22Rv1 (cell line): ENCODE results near the gene PSD2.

Experiments
- H3K27ac ChIP-seq: fragments of 450-650 bp; 2 replicates; pipeline ENCODE4 v1.5.1; 2017
- CTCF ChIP-seq: fragments of 450-650 bp; IDR thresholded peaks from 2 replicates; pipeline ENCODE4 v1.5.1; 2017; ENCODE audit warnings: mild to moderate bottlenecking
- ZFX ChIP-seq: fragments of 450-650 bp; IDR thresholded peaks from 2 replicates; pipeline ENCODE4 v1.6.1; 2017; ENCODE audit warnings: antibody characterized with exemption, borderline replicate concordance

The PSD2 gene

GRCh38 chr5:139849501-139849900, 53.9 kb downstream of the PSD2 start:
- no peak for TF ChIP-seq CTCF

DNA sequence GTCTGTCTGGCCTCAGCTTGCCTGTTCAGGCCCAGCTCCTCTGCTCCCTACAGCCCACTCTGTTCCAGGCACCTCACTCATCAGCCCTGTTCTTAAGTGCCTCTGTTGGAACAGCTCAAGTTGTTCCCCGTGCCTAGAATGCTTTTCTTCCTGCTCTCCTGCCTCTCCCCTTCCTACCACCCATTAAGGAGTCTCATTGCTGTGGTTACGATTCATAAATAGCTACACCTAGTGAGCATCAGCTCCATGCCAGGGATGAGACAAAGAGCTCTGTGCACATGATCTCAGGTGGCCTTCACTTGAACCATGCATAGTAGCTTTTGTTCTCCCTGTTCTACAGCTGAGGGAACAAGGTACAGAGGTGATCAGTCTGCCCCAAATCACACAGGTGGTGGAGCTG, 54.3 kb downstream of the PSD2 start:
- TF ChIP-seq CTCF (no peak), ZFX (no peak)
- no peak overlapping the region for H3K27ac ChIP-seq

More at GRCh38 chr5:139849501-139849900, 53.9 kb downstream of the PSD2 start:
- no peak overlapping the region for H3K27ac ChIP-seq

- TF ChIP-seq ZFX, result no peak
- TF ChIP-seq CTCF, result no peak
- no peak overlapping the region for H3K27ac ChIP-seq
Observed at GRCh38 chr5:139850423-139851016, 54.9 kb downstream of the PSD2 start.

DNA sequence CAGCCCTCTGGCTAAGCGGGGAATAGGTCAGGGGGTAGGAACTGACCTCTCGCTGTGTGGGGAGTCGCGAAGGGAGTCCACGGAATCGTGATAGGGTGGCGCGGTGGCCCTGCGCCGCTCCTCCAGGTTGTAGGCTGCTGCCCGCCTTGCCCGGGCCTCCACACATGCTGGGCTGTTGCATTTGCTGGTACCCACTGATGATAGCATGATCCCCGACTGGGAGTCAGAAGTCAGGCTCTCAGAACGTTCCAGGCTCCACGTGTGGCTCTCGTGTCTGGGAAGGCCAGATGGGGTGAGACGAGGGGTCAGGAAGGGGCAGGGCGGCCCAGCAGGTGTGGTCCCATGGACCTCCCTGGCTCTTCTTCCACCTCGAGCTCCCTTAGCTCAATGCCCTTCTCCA, 56.0 kb downstream of the PSD2 start:
- TF ChIP-seq ZFX (no peak), CTCF (no peak)
- H3K27ac ChIP-seq, result no peak overlapping the region

DNA sequence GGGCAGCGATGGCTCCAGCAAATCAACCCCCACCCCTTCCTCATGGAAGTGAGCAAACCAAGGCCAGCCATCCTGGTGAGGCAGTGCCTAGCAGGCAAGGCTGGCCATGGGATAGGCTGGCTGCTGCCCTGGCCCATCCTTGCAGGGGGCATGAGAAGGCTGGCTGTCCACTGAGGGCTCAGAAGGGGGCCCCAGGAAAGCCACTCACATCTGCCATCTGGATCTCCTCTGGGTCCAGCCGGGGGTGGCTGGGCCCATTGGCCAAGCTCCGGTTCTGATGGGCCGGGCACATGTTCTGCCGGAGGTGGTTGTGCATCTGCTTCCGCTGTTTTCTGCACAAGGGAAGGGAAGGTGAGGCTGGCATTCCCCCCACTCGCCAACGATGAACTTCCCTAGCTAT, 57.1 kb downstream of the PSD2 start:
- TF ChIP-seq CTCF (no peak), ZFX (no peak)
- H3K27ac ChIP-seq, result no peak overlapping the region

DNA sequence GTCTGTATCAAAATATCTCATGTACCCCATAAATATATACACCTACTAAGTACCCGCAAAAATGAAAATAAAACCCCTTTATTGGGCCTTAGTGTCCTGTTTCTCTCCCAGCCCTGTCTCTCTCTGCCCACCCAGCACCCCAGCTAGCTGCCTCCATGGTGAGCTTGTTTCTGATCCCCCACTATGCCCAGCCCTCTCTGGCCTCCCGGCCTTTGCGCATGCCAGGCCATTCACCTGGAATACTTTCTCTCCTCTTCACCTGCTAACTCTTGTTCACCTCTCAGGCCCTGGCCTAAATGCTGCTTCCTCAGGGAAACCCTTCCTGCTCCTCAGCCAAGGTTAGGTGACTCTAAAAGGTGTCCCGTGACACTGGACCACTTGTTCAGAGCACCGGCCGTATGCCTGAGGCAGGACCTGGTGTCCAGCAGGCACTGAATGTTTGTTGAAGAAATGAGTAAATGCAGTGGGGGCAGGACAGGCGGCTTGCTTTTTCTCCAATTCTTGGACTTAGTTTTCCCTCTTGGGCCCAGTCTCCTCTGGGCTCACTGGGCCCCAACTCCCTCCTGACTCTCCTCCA, 58.5 kb downstream of the PSD2 start:
- H3K27ac ChIP-seq, result no peak overlapping the region
- no peak for TF ChIP-seq ZFX
- no peak for TF ChIP-seq CTCF

- no peak for TF ChIP-seq CTCF
- no peak for TF ChIP-seq ZFX
- no peak overlapping the region for H3K27ac ChIP-seq
Observed at GRCh38 chr5:139854953-139855352, 59.3 kb downstream of the PSD2 start.
